COLO668 (cell line): ENCODE measurements around the gene SEMA3A.

Experiments used
- DNase-seq: peaks from one replicate; lab custom pipeline; 2025; ENCODE audit not compliant: unreplicated experiment; lab: John Stamatoyannopoulos, UW

The SEMA3A gene

GRCh38 chr7:83941300-83941699 is 253.3 kb downstream of the SEMA3A start:
- DNase-seq: no peak

- peak; percentile 8 for DNase-seq
Observed at GRCh38 chr7:83937930-83938329, 256.7 kb downstream of the SEMA3A start.

GRCh38 chr7:83936056-83936708 is 258.4 kb downstream of the SEMA3A start:
- peak; percentile 53 for DNase-seq

- DNase-seq: no peak
Observed at GRCh38 chr7:83934118-83934734, 260.4 kb downstream of the SEMA3A start.

- DNase-seq: no peak
Observed at GRCh38 chr7:83931968-83932367, 262.6 kb downstream of the SEMA3A start.

- DNase-seq: no peak
Observed at GRCh38 chr7:83930262-83930661, 264.3 kb downstream of the SEMA3A start.

- DNase-seq: no peak
Observed at GRCh38 chr7:83925860-83926259, 268.7 kb downstream of the SEMA3A start.

- no peak for DNase-seq
Observed at GRCh38 chr7:83921941-83922607, 272.5 kb downstream of the SEMA3A start.

GRCh38 chr7:83921271-83921940 is 273.2 kb downstream of the SEMA3A start:
- no peak for DNase-seq

- DNase-seq: no peak
Observed at GRCh38 chr7:83918142-83918541, 276.4 kb downstream of the SEMA3A start.

- no peak for DNase-seq
Observed at GRCh38 chr7:83913174-83913573, 281.4 kb downstream of the SEMA3A start.

- no peak for DNase-seq
Observed at GRCh38 chr7:83908526-83908925, 286.1 kb downstream of the SEMA3A start.
